Heart right ventricle (tissue), 16 donors: ENCODE data around the gene PRKCSH. TPM values are rescaled to one million over a fixed set of nuclear protein-coding genes. Genes with fewer than 3 reads are reported as not detected.

Experiments used
- ATAC-seq, 8 donors: fragments of 200-7000 bp; cut with Tn5 transposase; one replicate each; pipeline ENCODE4 v1.9.1; 2020; ENCODE audit warnings: mild to moderate bottlenecking in 8 of 8, moderate library complexity in 8 of 8, moderate number of reproducible peaks in 1 of 8
- DNase-seq, 2 donors: peaks; one replicate each; pipeline ENCODE4 v3.0.0-alpha.2; 2020
- H3K27ac ChIP-seq, 10 donors: fragments of 200-600 bp; sonication (generic) in 2 of 10; one replicate each; pipeline versions ENCODE4 v1.5.0 to v1.8.0; 2020 to 2022; ENCODE audit warnings: mild to moderate bottlenecking in 3 of 10
- H3K27me3 ChIP-seq, 7 donors: fragments of 200-600 bp; one replicate each; pipeline ENCODE4 v1.8.0; 2021 to 2022; ENCODE audit warnings: mild to moderate bottlenecking in 2 of 7
- H3K36me3 ChIP-seq, 9 donors: fragments of 200-600 bp; sonication (generic) in 1 of 9; one replicate each; pipeline versions ENCODE4 v1.5.0 to v1.8.0; 2020 to 2022; ENCODE audit warnings: mild to moderate bottlenecking in 2 of 9
- H3K4me1 ChIP-seq, 9 donors: fragments of 200-600 bp; sonication (generic) in 1 of 9; one replicate each; pipeline versions ENCODE4 v1.5.0 to v1.8.0; 2020 to 2022; ENCODE audit warnings: mild to moderate bottlenecking in 4 of 9
- H3K4me3 ChIP-seq, 10 donors: fragments of 200-600 bp; sonication (generic) in 2 of 10; one replicate each; pipeline versions ENCODE4 v1.5.0 to v1.8.0; 2020 to 2022; ENCODE audit warnings: mild to moderate bottlenecking in 7 of 10, moderate library complexity in 2 of 10
- H3K9me3 ChIP-seq, 11 donors: fragments of 200-600 bp in 10 of 11; sonication (generic) in 2 of 11; one replicate each; pipeline versions ENCODE4 v1.5.0 to v1.8.0; 2013 to 2022; ENCODE audit warnings: mild to moderate bottlenecking in 2 of 11, control low read depth in 1 of 11, moderate library complexity in 1 of 11
- CTCF ChIP-seq, 9 donors: fragments of 200-600 bp; sonication (generic) in 2 of 9; IDR thresholded peaks; one replicate each; pipeline versions ENCODE4 v1.5.0 to v1.8.0; 2021 to 2022; ENCODE audit warnings: antibody characterized with exemption in 9 of 9, mild to moderate bottlenecking in 5 of 9, moderate library complexity in 1 of 9
- WGBS, 2 donors: extraction: QIAGEN DNeasy Blood & Tissue Kit; methylation state at CpG; one replicate each; pipeline ENCODE4 v1.1.7; 2013; ENCODE audit warnings: inconsistent platforms in 1 of 2; 5-methylcytosine and 5-hydroxymethylcytosine counted together
- intact Hi-C, 10 donors: fragments of 100-400 bp; cut with DNase I; formaldehyde crosslinking; loops; one replicate each; pipeline versions ENCODE4 v1.11.1 to v1.14.2; 2022
- polyA plus RNA-seq, 2 donors: library from polyadenylated mRNA; stranded (reverse); fragments of 200-250 nt; gene quantifications; one replicate each; pipeline ENCODE4 v1.2.3, GENCODE V29; 2013
- total RNA-seq, 10 donors: library from RNA; stranded (reverse); fragmentation: NEBNext Ultra II Directional in 3 of 10; extraction: Animal tissue kit (Norgen Biotek cat#: 25700) in 3 of 10; gene quantifications; one replicate each; pipeline versions ENCODE4 v1.2.1 to v1.2.4, GENCODE V29; 2021 to 2023
- donor health status: Arrhythmogenic right ventricular cardiomyopathy.
- donor health status: ischemic (EF 13 %, LVEDD 7.1; RV severe dilation, severe dysfunction).
- donor health status: healthy with polysubstance abuse.
- donor health status: DM: no; HTN: yes; CAD: no.
- donor health status: DM: no; HTN: no; CAD: no.
- donor health status: ischemic (EF 25% LVEDD 6.9; RV normal size, moderate dysfunction).
- donor health status: ischemic (EF 25% LVEDD 5.7; RV mildly dilated, moderate dysfunction).
- donor health status: healthy.
- donor health status: DM: yes; HTN: yes; CAD: no.
- donor health status: Ischemic cardiomyopathy.
- donor health status: ischemic (EF 35%, LVEDD 5.7; RV mildly dilated, moderate dysfunction).
- donor health status: nonischemic (EF 11% LVEDD 7.7; RV severe dilation, severe dysfunction).
- donor health status: DM: yes; HTN: yes; CAD: no.
- donor health status: PGD.
- donor health status: ischemic (EF 29% LVEDD 5.4; RV normal size, mild dysfunction).
- donor health status: nonischemic (EF 23%, LVEDD 6.1; RV moderate dilation, normal function).

Gene PRKCSH
- total and polyA plus RNA-seq, 12 donors: 84.3 to 177 (median 116) TPM

DNA sequence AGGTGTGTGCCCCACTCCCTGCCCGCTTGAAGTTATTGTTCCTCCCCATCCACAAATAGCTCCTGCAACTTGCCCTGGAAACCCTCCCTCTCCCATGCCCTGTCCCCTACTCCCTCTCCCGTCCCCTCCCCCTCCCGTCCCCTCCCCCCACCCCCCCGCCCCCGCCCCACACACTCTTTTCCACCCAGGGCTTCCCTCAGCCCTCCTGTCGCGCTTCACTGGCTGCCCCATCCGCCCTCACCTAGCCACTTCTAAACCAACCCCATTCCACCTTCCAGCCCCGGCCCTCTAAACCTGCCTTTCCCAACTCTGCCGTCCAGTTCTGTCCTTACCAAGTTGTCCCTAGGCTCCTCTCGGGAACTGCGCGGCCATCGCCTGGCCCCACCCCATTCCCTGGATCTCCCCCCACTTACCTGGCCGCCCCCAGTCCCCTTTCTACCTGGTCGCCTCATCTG is 17.3 kb upstream of the PRKCSH start:
- H3K27me3 ChIP-seq: peaks cover 6 to 72% (median 64%) of the 10 kb centered on the region in 7 donors
- peak overlapping the region in 4 of 10 donors; percentile 40 to 82 (median 66) for H3K27ac ChIP-seq
- H3K9me3 ChIP-seq: no peaks in the 10 kb centered on the region
- intact Hi-C loops: no loop called here
- H3K4me3 ChIP-seq: peak overlapping the region; percentile 37 to 60 (median 50)
- no peaks in the 10 kb centered on the region for H3K36me3 ChIP-seq
- H3K4me1 ChIP-seq: peaks cover 12 to 48% (median 33%) of the 10 kb centered on the region in 9 donors
- TF ChIP-seq CTCF (IDR thresholded peaks at IDR 0.05): no peak
- no peak for ATAC-seq
- no peak for DNase-seq
- 1 to 5% methylated on average over 15 to 16 of the region's 16 CpGs for WGBS, 2 donors

- Histone ChIP-seq H3K9me3 (no peaks in the 10 kb centered on the region), H3K27me3 (peaks cover 9 to 79% (median 71%) of the 10 kb centered on the region in 7 donors), H3K27ac (peak within 1 kb of the TSS; percentile 0 to 82 (median 66)), H3K36me3 (no peaks in the 10 kb centered on the region), H3K4me1 (peaks cover 12 to 53% (median 37%) of the 10 kb centered on the region in 9 donors), H3K4me3 (peak within 1 kb of the TSS; percentile 37 to 60 (median 50))
- intact Hi-C loops: no loop called here
- ATAC-seq (peak; percentile 10 to 64 (median 36)), DNase-seq (peak; percentile 19 to 74)
- WGBS, 2 donors: 3% methylated on average over 72 of the region's 72 CpGs
- TF ChIP-seq CTCF (IDR thresholded peaks at IDR 0.05): no peak
Observed at GRCh38 chr19:11418549-11419506, 16.6 kb upstream of the PRKCSH start, which contains the start of gene RGL3. Gene RGL3, minus strand, starts transcription at chr19:11419314. Its CDS starts 36 bp downstream, at chr19:11419278.

GRCh38 chr19:11420429-11421370 is 14.7 kb upstream of the PRKCSH start:
- ATAC-seq (peak; percentile 53 to 72 (median 62)), DNase-seq (peak; percentile 65 to 78)
- intact Hi-C loops: loop anchor here in 1 of 10 donors (5.0 kb wide), 1 partner anchor 38 kb away; the partner anchor contains the start of gene EPOR
- WGBS, 2 donors: 4% methylated on average over 46 of the region's 46 CpGs
- H3K9me3 ChIP-seq: no peaks in the 10 kb centered on the region
- peaks cover 10 to 85% (median 76%) of the 10 kb centered on the region in 7 donors for H3K27me3 ChIP-seq
- H3K4me3 ChIP-seq: peak overlapping the region; percentile 21 to 50 (median 44)
- peaks cover 12 to 53% (median 37%) of the 10 kb centered on the region in 9 donors for H3K4me1 ChIP-seq
- TF ChIP-seq CTCF (IDR thresholded peaks at IDR 0.05): no peak
- peak overlapping the region; percentile 21 to 82 (median 66) for H3K27ac ChIP-seq
- H3K36me3 ChIP-seq: no peaks in the 10 kb centered on the region
